GM20000 (cell line): Measurements from ENCODE around the gene ARAP1.

Experiments
- DNase-seq: peaks from one replicate; pipeline ENCODE4 v3.0.0; 2012; ENCODE audit warnings: low spot score
- TF ChIP-seq, protein P1 (sequence below): IDR thresholded peaks from 2 replicates; pipeline ENCODE4 v1.5.1; 2012; ENCODE audit warnings: mild to moderate bottlenecking, control low read depth; ENCODE audit errors: extremely low read depth, missing control alignments

Gene ARAP1

DNA sequence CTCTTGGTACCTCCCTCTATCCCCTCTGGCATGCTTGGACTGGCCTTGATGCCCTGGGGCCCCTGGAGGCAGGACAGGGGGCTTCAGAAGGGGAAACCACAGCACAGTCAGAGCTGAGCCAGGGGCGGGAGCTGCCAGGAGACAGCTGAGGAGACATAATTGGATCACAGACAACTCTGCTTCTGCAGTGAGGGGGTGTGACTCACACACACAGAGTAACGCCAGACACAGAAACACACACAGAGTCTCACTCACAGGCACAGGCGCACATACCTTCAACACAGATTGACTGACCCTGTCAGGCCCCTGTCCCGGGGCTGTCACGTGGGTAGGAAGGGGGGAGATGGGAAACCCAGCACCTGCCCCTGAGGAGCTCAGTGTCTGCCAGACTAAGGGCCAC, 21.1 kb upstream of the ARAP1 start:
- DNase-seq = no peak
- TF ChIP-seq, protein P1, sequence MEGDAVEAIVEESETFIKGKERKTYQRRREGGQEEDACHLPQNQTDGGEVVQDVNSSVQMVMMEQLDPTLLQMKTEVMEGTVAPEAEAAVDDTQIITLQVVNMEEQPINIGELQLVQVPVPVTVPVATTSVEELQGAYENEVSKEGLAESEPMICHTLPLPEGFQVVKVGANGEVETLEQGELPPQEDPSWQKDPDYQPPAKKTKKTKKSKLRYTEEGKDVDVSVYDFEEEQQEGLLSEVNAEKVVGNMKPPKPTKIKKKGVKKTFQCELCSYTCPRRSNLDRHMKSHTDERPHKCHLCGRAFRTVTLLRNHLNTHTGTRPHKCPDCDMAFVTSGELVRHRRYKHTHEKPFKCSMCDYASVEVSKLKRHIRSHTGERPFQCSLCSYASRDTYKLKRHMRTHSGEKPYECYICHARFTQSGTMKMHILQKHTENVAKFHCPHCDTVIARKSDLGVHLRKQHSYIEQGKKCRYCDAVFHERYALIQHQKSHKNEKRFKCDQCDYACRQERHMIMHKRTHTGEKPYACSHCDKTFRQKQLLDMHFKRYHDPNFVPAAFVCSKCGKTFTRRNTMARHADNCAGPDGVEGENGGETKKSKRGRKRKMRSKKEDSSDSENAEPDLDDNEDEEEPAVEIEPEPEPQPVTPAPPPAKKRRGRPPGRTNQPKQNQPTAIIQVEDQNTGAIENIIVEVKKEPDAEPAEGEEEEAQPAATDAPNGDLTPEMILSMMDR = no peak

DNA sequence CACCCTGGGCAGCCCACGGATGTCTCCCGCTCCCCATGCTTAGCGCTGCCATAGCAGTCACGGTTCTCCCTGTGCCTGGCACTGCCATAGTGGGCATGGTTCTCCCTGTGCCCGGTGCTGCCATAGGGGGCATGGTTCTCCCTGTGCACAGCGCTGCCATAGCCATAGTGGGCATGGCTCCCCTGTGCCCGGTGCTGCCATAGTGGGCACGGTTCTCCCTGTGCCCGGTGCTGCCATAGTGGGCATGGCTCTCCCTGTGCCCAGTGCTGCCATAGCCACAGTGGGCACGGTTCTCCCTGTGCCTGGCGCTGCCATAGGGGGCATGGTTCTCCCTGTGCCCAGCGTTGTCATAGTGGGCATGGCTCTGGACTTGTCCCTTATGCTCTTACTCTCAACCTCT, 19.9 kb upstream of the ARAP1 start:
- TF ChIP-seq, protein P1 = no peak
- no peak for DNase-seq

DNA sequence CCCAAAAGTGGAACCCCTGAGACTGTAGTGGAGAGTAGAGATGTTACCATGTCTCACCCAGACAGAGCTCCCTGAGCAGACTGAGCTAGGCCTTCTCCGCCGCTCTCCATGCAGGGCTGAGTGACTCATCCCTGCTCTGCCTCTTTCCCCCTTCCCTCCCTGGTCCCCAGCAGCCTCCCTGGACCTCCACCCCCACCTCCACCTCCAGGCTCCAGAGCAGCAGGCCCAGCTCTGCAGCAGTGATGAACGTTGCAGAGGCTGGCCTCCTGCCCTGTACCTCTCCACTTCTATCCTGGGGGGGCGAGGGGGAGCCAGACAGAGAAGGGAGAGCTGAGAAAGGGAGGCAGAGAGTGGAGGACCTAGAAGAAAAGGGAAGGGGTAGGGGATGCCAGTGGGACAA, 19.3 kb upstream of the ARAP1 start:
- TF ChIP-seq, protein P1 = no peak
- DNase-seq = no peak

DNA sequence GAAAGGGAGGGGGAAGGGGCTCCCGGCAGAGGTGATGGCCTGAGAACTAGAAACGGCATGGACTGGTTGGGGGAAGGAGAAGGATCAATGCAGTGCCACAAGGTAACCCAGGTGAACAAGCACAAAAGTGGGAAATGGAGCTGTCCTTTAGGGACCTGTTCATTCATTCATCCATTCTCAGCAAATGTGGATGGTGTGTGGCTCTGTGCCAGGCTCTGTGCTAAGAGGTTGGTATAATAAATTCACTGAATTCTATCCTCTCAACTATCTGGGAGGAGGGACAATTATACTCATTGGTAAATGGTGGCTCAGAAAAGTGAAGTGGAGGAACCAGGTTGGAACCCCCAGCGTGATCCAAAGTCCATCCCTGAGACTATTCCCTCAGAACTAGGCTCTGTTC, 18.6 kb upstream of the ARAP1 start:
- DNase-seq = no peak

DNA sequence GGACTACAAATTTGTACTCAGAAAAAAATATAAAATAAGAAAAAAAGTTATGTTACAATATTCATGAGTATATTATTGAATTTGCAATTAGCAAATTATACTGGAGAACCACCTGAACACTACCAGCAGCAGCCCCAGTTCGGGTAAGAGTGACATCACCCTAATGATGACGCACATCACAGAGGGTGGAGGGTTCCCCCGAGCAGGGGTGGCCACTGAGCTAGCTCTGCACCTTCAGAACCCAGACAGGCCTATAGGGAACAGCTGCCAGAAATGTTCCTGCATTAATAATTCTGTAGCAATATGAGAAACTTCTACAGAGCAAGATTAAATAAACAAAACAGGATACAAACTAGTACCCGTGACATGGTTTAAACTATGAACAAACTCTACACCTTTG, 17.5 kb upstream of the ARAP1 start:
- no peak for DNase-seq
- TF ChIP-seq, protein P1 = no peak

More for the DNA sequence above, 18.6 kb upstream of the ARAP1 start:
- TF ChIP-seq, protein P1 = no peak

DNA sequence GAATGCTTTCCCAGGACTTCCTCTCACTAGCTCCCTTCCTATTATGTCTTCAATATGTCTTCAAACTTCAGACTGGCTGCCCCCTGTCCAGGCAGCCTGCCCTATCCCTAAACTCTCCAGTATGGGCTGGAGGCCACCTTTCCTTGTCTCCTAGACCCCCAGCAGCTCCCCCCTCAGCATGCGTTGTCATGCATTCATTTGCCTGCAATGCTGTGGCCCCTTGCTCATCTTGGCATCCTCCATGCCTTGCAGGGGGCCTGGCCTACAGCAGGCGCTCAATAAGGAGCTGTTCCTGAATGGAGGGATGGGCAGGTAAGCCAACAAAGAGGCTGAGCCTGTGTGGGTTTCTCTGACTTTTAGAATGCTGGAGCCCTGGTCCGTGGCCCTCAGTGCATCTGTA, 16.4 kb upstream of the ARAP1 start:
- no peak for DNase-seq
- TF ChIP-seq, protein P1 = no peak

DNA sequence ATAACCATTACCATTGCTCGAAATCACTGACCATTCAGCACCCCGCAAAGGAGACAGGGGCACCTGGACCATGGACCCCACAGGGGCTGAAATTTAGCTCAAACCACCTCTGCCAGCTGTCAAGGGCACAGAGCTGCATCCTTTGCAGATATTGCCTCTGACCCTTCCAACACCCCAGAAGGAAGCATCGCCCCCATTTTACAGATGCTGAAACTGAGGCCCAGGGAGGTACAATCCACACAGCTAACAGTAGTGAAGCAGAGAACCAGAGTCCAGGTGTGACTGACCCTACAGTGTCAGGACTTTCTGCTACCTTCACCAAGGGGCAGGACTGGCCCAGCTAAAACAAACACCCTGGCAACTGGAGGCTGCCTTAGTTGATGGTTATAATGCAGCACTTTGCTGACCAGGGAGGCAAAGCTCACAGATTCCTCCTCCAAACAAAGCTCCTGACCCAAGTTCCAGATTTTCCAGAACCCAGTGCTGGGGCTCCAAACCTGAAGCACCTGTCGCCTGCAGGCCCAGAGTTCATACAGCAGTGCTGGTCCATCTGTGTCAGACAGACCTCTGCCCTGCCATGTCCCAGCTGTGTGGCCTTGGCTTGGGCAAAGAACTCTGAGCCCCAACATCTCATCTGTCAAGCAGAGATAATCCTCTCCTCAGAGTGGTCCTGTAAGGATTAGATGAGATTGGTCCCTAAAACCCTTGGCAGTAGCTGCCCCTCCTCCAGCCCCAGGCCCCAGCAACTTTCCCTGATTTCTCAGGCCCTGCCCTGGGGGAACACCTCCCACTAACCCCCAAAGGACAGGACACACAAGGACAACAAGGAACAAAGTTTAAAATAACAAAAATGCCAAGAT, 15.2 kb upstream of the ARAP1 start:
- TF ChIP-seq, protein P1 = no peak
- no peak for DNase-seq
